ENCODE data around the gene CDH4. TPM values are rescaled to one million over a fixed set of nuclear protein-coding genes. Genes with fewer than 3 reads are reported as not detected.

CDH4 gene
- total and polyA plus RNA-seq, 2 of the 13 experiments (the other 11 are each of a cell fraction or from before 2014, with no cell fraction given), result not detected

- DNase-seq (ENCODE audit: low spot score), result no peak
- in situ Hi-C loops (cut with HindIII; ENCODE audit: extremely low pct_ligation_motif_present, low pct_unique_long_range_greater_than_20kb), result no loop called here
- Histone ChIP-seq H3K9ac (ENCODE audit: insufficient read depth, low read depth, low read length) (no peak overlapping the region), H3K4me2 (ENCODE audit: low read depth, low read length) (no peak overlapping the region), H2AFZ (ENCODE audit: low read length) (no peak overlapping the region), H3K4me3 (replicated peaks in 1 of 3; ENCODE audit: insufficient read depth in 1 of 3, low read depth in 2 of 3, low read length in 3 of 3) (no peak overlapping the region), H3K79me2 (ENCODE audit: insufficient read depth, low read length) (no peaks in the 10 kb centered on the region), H3K36me3 (replicated peaks in 1 of 2; ENCODE audit: control insufficient read depth in 1 of 2, insufficient read depth in 2 of 2, low read length in 2 of 2) (no peaks in the 10 kb centered on the region), H3K4me1 (ENCODE audit: insufficient read depth, low read length) (no peaks in the 10 kb centered on the region), H3K27ac (ENCODE audit: extremely low read length, insufficient read depth, low read length) (no peak overlapping the region), H3K9me3 (ENCODE audit: low read length) (no peaks in the 10 kb centered on the region), H3K27me3 (ENCODE audit: control insufficient read depth in 1 of 2, insufficient read depth in 2 of 2, low read length in 2 of 2) (peaks cover 18 to 57% of the 10 kb centered on the region in 2 experiments), H4K20me1 (ENCODE audit: insufficient read depth, low read length) (no peaks in the 10 kb centered on the region)
- POLR2A ChIA-PET, result no interaction called here
- intact Hi-C loops (cut with micrococcal nuclease; ENCODE audit: unreplicated experiment), result no loop called here
- no peak for FAIRE-seq
- ATAC-seq, result no peak
- 40% methylated on average over 20 of the region's 20 CpGs for WGBS (ENCODE audit: low lambda C conversion rate)
- no TSS peak for BruUV-seq (replicated peaks)
- CTCF ChIA-PET (ENCODE audit: low intra/inter-chr PET ratio, low total read pairs), result no interaction called here
- TF ChIP-seq HCFC1 (IDR thresholded peaks at IDR 0.05; ENCODE audit: low read depth, low read length), result no peak
- TF ChIP-seq, protein P1, sequence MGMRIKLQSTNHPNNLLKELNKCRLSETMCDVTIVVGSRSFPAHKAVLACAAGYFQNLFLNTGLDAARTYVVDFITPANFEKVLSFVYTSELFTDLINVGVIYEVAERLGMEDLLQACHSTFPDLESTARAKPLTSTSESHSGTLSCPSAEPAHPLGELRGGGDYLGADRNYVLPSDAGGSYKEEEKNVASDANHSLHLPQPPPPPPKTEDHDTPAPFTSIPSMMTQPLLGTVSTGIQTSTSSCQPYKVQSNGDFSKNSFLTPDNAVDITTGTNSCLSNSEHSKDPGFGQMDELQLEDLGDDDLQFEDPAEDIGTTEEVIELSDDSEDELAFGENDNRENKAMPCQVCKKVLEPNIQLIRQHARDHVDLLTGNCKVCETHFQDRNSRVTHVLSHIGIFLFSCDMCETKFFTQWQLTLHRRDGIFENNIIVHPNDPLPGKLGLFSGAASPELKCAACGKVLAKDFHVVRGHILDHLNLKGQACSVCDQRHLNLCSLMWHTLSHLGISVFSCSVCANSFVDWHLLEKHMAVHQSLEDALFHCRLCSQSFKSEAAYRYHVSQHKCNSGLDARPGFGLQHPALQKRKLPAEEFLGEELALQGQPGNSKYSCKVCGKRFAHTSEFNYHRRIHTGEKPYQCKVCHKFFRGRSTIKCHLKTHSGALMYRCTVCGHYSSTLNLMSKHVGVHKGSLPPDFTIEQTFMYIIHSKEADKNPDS (CRISPR knock-in tag; IDR thresholded peaks at IDR 0.05), result no peak
- TF ChIP-seq FOSL1 (CRISPR knock-in tag; IDR thresholded peaks at IDR 0.05; ENCODE audit: borderline replicate concordance), result no peak
- no peak for TF ChIP-seq ZXDC (CRISPR knock-in tag; IDR thresholded peaks at IDR 0.05)
- TF ChIP-seq ELF3 (CRISPR knock-in tag; IDR thresholded peaks at IDR 0.05), result no peak
- TF ChIP-seq ZNF891 (CRISPR knock-in tag; IDR thresholded peaks at IDR 0.05), result no peak
- no peak for TF ChIP-seq REXO4 (CRISPR knock-in tag; IDR thresholded peaks at IDR 0.05; ENCODE audit: borderline replicate concordance)
- no peak for TF ChIP-seq ZNF569 (CRISPR knock-in tag; IDR thresholded peaks at IDR 0.05; ENCODE audit: borderline replicate concordance)
- TF ChIP-seq FOXO4 (CRISPR knock-in tag; conservative IDR thresholded peaks at IDR 0.05), result no peak
- TF ChIP-seq ZNF839 (CRISPR knock-in tag; IDR thresholded peaks at IDR 0.05; ENCODE audit: borderline replicate concordance), result no peak
- TF ChIP-seq CBX2 (IDR thresholded peaks at IDR 0.05; ENCODE audit: low read depth, low read length), result no peak
- TF ChIP-seq CBX2 (CRISPR knock-in tag; IDR thresholded peaks at IDR 0.05; ENCODE audit: low read depth), result no peak
- no peak for TF ChIP-seq SMARCC2 (IDR thresholded peaks at IDR 0.05)
- TF ChIP-seq ZKSCAN1 (IDR thresholded peaks at IDR 0.05; ENCODE audit: low read length), result no peak
- TF ChIP-seq ZNF644 (CRISPR knock-in tag; IDR thresholded peaks at IDR 0.05; ENCODE audit: low read depth), result no peak
- no peak for TF ChIP-seq DNMT1 (CRISPR knock-in tag; IDR thresholded peaks at IDR 0.05)
- no peak for TF ChIP-seq GATA4 (IDR thresholded peaks at IDR 0.05; ENCODE audit: borderline replicate concordance, low read depth)
Measured at GRCh38 chr20:61257611-61258010, 5.5 kb downstream of the CDH4 start.

All from HepG2 (cell line).